IPS-11a (cell line): Measurements from ENCODE around the gene STAT5B.

Source experiments
- H3K4me3 ChIP-seq: one replicate; pipeline ENCODE4 v1.5.1; 2013; ENCODE audit warnings: low read depth, low read length, control low read depth

STAT5B gene

GRCh38 chr17:42153919-42154742 lies 122.1 kb downstream of the STAT5B start:
- H3K4me3 ChIP-seq: peak overlapping the region; percentile 96
